GM21360 (cell line): Measurements from ENCODE around the gene CBX1.
"Not testable (repeated sequence)": the region's sequence is repeated elsewhere in the genome, so short reads cannot be mapped to it uniquely, and the experiment has no call there.

Experiments used
- ATAC-seq: cut with Tn5 transposase; IDR thresholded peaks from one replicate; pipeline ENCODE4 v1.9.1; 2021; ENCODE audit warnings: mild to moderate bottlenecking, moderate library complexity; ENCODE audit not compliant: unreplicated experiment

CBX1 gene

DNA sequence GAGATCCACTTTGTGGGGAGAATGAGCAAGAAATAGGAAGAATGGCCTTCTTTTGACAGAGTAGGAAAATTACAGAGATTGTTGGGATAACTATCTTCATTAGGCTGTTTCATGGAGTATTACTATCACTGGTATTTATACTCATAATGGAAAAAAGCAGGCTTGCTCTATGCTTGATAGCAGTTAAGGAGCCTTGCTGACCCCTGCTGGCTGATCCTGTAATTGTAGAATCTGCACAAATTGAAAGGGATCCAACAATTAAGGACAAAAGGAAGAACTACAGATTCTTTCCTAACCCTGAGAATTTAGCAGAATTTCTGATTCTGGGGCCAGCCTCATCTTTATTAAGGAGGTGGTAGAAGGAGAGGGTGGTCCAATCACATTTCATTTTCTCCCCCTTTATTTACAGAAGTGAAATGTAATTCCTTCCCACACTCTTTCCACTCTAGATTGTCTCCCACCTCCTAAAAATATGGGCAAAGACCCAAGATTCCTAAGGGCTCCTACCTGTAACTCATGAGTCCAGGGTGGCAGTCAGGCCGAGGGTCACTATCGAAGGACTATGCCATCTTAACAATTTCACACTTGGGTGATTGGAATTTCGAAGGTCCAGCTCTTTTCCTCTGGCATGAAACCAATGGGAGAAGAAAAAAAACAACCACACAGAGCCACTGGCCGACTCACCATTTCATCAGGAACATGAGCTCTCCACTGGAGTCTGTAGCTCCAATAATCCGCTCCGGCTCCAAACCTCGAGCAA, 26.8 kb downstream of the CBX1 start:
- ATAC-seq = no peak

- ATAC-seq = not testable (repeated sequence)
These were observed 27.6 kb downstream of the CBX1 start for GRCh38 chr17:48073566-48074094.

DNA sequence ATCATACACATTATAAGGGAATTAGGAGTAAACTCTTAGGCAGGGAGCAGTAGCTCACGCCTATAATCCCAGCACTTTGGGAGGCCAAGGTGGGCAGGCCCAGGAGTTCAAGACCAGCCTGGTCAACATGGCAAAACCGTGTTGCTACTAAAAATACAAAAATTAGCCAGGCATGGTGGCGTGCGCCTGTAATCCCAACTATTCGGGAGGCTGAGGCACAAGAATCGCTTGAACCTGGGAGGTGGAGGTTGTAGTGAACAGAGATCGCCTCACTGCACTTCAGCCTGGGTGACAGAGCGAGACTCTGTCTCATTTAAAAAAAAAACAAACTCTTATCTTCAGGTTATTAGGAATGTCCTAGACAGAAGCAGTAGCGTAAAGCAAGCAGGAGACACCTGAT, 28.5 kb downstream of the CBX1 start:
- ATAC-seq = not testable (repeated sequence)

DNA sequence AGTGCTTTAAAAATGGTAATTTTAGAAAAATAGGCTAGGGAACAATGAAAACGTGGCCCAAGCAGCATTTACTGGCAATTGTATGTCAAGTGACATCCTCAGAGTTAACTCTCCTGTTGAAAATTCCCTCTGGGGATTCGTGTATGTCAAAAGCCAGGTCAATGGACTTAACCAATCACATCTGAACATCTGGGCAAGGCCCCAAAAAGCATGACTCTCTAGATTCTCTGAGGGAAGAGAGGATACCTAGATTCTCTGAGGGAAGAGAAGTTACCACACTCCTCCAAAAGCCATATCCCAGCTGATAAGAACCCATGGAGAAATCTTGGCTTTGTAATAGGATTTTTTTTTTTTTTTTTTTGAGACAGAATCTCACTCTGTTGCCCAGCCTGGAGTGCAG, 29.6 kb downstream of the CBX1 start:
- no peak for ATAC-seq

- no peak for ATAC-seq
These were observed 31.1 kb downstream of the CBX1 start for GRCh38 chr17:48070195-48070594.

DNA sequence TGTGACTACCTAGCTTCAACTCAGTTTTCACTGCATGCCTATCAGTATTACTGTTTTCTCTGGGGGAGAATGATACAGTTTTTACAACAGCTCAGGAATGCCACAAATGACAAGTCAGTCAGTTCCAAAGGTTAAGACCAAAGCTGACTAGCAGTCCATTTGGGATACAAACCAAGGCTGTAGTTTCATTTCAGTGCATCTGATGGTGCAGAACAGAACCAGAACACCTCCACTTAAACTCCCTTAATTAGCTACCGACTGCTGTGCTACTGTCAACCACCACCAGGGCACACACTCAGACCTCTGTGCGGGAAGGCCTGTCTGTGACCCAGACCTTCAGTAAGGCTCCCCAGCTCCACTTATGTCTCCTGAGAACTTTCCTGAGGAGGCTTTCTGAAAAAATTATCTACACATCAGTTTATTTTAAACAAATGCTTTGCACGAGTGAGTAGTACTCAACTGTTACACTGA, 32.8 kb downstream of the CBX1 start:
- ATAC-seq = no peak

- not testable (repeated sequence) for ATAC-seq
These were observed 33.5 kb downstream of the CBX1 start for GRCh38 chr17:48067808-48068207.

DNA sequence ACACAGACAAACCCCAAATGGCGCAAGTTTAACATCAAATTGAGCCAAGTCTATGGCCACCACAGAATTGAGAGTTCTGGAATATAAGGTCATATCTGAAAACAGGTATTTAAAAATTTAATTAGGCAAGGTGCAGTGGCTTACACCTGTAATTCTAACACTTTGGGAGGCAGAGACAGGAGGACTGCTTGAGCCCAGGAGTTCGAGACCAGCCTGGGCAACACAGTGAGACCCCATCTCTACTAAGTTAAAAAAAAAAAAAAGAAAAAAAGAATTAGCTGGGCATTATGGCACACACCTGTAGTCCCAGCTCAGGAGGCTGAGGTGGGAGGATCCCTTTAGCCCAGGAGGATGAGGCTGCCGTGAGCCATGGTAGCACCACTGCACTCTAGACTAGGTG, 34.0 kb downstream of the CBX1 start:
- ATAC-seq = no peak

DNA sequence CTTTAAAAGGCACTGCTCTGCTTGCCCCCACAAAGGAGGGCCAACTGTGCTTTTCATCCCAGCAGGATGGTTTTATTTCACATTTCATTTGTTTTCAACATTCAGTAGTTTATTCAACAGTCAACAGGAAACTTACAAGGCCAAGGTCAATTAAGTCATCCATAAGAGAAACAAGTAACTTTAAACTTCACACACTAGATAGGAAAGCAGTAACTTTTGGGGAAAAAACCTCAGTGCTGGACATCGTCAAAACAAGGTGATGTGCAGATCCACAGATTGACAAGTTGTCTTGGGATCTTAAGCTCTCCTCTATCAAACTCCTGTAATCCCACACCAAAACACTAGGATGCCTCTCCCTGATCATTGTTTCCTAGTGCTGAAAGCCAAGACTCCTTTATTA, 34.6 kb downstream of the CBX1 start:
- ATAC-seq = no peak

DNA sequence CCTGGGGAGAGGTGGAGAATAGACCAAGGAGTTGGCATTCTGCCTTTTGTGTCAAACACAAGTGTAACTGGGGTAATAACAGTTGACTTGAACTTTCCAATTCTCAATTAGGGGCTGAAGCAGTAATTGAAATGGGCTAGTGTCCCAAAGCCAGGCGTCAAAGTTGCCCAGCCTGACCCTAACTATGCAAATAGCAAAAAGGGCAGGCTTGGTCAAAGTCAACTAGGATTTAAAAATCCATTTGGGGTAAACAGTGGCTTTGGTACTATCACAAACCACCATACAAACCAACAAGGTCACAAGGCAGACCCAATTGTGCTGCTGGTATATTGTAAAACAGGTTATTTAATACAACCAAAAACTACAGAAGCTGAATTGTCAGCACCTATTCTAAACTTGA, 35.1 kb downstream of the CBX1 start:
- no peak for ATAC-seq

DNA sequence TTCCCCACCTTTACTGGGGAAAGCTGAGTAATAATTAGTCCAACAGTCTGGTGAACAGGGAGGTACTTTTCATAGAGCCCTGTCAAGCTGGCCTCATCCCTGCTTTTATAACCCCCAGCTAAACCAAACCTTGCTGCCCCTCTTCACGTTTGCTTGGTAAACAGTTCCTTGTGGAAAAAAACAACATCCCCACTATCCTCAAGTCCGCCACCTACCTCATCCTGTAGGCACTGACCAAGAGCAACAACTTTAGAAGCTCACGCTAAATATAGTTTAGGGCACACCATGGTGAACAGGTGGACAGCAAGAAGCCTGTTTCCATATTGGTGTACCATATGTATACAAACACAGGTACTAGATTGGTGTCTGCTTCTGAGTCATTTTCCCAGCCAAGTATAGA, 36.6 kb downstream of the CBX1 start:
- no peak for ATAC-seq

DNA sequence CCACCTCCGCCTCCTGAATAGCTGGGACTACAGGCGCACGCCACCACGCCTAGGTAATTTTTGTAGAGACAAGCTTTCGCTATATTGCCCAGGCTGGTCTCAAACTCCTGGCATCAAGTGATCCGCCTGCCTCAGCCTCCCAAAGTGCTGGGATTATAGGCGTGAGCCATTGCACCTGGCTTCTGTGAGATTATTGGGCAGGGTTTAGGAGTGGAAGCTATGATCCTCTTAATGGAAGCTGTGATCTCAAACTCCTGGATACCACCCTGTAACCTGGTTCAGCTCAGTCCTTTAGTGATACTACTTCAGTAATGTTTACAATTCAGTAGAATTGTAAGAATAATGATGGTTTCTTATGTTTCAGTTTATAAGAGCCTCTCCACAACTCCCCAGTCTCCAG, 39.0 kb downstream of the CBX1 start:
- no peak for ATAC-seq

DNA sequence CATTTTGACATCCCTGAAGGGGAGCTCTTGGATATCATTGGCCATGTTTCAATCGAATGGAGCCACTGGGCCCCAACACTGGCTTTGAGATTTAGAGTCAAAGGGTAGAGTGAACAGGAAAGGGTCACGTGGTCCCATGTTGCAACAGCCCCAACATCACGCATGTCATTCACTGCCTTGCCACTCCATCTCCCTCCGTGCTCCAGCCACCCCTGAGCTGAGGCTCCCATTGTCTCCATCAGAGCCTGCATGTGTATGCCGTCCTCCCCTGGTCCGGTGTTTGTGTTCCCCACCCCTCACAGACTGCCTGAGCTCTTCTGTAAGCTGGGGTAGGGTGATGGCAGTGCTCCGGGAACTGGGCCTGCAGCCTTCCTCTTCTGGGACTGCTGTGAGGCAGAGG, 41.0 kb downstream of the CBX1 start:
- no peak for ATAC-seq

DNA sequence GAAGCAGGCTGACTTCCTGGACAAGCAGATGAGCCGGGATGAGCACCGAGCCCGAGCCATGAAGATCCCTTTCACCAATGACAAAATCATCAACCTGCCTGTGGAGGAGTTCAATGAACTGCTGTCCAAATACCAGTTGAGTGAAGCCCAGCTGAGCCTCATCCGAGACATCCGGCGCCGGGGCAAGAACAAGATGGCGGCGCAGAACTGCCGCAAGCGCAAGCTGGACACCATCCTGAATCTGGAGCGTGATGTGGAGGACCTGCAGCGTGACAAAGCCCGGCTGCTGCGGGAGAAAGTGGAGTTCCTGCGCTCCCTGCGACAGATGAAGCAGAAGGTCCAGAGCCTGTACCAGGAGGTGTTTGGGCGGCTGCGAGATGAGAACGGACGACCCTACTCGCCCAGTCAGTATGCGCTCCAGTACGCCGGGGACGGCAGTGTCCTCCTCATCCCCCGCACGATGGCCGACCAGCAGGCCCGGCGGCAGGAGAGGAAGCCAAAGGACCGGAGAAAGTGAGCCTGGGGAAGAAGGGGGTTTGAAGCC, 42.1 kb downstream of the CBX1 start:
- ATAC-seq = no peak

DNA sequence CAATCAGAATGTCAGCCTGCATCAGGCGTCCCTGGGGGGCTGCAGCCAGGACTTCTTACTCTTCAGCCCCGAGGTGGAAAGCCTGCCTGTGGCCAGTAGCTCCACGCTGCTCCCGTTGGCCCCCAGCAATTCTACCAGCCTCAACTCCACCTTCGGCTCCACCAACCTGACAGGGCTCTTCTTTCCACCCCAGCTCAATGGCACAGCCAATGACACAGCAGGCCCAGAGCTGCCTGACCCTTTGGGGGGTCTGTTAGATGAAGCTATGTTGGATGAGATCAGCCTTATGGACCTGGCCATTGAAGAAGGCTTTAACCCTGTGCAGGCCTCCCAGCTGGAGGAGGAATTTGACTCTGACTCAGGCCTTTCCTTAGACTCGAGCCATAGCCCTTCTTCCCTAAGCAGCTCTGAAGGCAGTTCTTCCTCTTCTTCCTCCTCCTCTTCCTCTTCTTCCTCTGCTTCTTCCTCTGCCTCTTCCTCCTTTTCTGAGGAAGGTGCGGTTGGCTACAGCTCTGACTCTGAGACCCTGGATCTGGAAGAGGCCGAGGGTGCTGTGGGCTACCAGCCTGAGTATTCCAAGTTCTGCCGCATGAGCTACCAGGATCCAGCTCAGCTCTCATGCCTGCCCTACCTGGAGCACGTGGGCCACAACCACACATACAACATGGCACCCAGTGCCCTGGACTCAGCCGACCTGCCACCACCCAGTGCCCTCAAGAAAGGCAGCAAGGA, 42.7 kb downstream of the CBX1 start:
- ATAC-seq = no peak

DNA sequence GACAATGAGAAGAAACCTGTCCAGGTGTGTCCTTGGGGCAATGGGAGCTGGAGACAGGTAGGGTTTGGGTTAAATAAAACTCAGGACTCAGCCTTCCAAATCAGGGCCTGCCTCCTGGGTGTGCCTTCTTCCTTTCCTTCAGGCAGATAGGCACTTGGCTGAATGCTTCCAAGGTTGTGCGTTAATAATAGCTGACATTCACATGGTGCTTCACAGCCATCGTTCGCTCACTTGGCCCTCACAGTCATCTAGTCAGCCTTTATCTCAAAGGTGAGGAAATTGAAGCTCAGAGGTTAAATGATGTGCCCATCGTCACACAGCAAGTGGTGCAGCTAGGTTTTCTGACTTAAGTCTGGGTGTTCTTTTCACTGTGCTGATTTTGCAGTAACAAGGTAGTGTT, 43.7 kb downstream of the CBX1 start:
- no peak for ATAC-seq

DNA sequence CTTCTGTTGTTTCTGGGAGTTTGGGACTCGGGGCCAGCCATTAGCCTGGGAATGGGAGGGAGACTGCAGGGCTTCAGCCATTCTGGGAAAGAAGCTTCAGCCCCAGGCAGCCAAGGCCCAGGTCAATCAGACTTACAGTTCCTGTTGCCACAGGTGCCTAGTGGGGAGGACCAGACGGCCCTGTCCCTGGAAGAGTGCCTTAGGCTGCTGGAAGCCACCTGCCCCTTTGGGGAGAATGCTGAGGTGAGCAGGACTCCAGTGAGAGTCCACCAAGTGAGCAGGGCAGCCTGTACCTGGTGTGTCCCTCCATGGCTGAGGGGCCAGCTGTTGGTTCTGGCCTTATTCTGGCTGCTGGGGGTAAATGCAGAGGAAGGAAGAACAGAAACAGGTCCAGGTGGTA, 44.4 kb downstream of the CBX1 start:
- no peak for ATAC-seq

- ATAC-seq = no peak
These were observed 45.0 kb downstream of the CBX1 start for GRCh38 chr17:48056246-48056745.

DNA sequence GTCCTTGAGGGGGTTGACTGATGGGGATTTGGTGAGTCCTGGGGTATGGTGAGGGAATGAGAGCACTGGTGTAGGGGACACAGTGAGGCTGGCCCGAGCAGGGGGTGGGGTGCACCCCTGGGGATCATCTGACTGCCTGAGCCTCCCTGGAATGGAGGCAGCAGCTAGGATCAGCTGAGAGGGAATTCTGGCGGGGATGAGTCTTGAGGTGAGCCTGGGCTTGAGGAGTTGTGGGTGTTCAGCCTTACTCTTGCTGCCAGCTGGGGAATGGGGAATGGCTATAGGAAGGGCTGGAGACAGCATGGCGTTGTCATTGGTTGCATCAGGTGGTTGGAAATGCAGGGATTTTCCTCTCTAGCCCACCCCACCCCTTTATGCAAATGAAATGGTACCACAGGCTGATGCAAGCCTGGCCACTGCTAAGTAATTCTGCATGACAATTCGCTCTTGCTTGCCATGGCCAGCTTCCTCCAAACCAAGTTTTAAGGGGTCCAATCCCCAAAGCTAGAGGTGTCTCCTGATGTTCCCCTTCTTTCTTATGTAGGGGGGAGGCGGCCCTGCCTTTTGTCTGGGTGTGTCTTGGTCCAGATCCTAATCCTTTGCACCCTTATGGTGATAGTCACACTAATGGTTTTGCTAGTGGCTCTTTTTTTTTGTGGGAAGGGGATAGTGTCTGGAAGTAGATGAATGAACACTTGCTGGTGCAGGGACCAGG, 45.6 kb downstream of the CBX1 start:
- peak; percentile 57 for ATAC-seq

- ATAC-seq = no peak
These were observed 46.8 kb downstream of the CBX1 start for GRCh38 chr17:48054238-48055185.
